Ecto neural progenitor cell (in vitro differentiated cells): ENCODE measurements around the gene IL20RB.
A peak's percentile ranks its signal among the peaks of the same experiment; 100 is the strongest.

Experiments
- DNase-seq: peaks from one replicate; pipeline ENCODE4 v3.0.0-alpha.2; 2018; ENCODE audit warnings: low spot score

Gene IL20RB

GRCh38 chr3:137039570-137039969 lies 81.8 kb downstream of the IL20RB start:
- no peak for DNase-seq

DNA sequence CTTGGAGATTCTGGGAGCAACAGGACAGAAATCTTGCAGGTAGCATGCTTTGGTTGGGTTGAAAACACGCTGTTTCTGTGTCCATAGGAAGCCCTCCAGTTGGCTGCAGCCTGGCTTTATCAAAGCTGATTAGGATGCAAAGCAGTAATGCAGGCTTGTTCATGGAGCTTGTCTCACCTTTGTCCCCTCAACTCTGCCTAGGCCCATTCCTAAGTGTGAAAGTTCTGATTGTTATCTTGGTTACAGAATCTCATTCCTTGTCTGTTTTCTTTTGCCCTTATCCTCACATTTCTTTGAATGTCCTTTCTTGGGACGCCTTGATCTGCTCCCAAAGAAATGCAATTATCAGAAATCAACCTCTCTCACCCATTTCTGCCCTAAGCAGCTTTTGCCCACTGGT lies 83.5 kb downstream of the IL20RB start:
- DNase-seq: no peak

- DNase-seq: no peak
These were observed 83.9 kb downstream of the IL20RB start for GRCh38 chr3:137041686-137042085.

DNA sequence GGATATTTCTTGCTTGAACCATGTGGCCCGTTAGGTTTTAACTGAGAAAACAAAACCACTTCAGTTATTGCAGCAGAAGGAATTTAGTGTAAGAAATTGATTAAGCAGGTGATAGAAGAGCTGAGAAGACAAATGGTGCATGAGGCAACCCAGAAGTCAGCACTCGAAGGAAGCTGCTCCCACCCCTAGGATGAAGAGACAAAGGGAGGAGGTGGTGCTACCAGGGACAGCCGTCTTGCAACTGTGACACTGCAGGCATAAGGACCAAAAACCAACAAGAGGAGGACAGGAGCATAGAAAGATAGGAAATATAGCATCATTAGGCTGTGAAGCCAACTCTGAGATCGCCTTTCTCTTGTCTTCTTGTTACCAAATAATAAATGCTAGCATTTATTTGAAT lies 89.0 kb downstream of the IL20RB start:
- DNase-seq: no peak

GRCh38 chr3:137047240-137047639 lies 89.5 kb downstream of the IL20RB start:
- DNase-seq: peak; percentile 53

- DNase-seq: no peak
These were observed 92.5 kb downstream of the IL20RB start for GRCh38 chr3:137050281-137050680.

DNA sequence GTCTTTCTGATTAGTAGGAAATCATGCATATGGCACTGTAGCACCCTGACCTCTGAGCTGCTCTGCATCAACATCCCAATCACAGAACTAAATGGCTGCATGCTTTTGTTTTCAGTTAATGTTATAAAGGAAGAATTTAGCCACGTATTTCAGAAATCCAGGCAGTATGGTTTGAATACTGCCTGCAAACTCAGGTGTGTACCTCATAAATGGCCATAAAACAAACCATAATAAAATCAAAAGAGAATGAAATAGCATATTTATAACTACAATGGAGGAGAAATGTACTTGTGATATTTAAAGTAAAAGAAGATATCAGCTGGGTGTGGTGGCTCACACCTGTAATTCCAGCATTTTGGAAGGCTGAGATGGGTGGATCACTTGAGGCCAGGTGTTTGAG lies 94.5 kb downstream of the IL20RB start:
- no peak for DNase-seq
